GM18508 (cell line): ENCODE data around the gene ADIPOR2.
"Not testable (repeated sequence)": the region's sequence is repeated elsewhere in the genome, so short reads cannot be mapped to it uniquely, and the experiment has no call there.

Experiments
- ATAC-seq: cut with Tn5 transposase; IDR thresholded peaks from one replicate; pipeline ENCODE4 v1.9.1; 2021; ENCODE audit warnings: moderate number of reproducible peaks; ENCODE audit not compliant: insufficient read depth, unreplicated experiment

Gene ADIPOR2

GRCh38 chr12:1731019-1731687, 40.3 kb downstream of the ADIPOR2 start:
- no peak for ATAC-seq

DNA sequence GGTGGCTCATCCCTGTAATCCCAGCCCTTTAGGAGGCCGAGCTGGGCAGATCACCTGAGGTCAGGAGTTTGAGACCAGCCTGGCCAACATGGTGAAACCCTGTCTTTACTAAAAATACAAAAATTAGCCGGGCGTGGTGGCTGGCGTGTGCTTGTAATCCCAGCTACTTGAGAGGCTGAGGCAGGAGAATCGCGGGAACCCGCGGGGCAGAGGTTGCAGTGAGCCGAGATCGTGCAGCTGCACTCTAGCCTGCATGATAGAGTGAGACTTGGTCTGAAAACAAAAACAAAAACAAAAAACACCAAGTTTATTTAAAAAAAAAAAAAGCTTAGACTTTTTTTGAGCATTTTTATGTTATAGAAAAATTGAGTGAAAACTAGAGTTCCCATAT, 40.8 kb downstream of the ADIPOR2 start:
- not testable (repeated sequence) for ATAC-seq

GRCh38 chr12:1732914-1733313, 42.0 kb downstream of the ADIPOR2 start:
- ATAC-seq: no peak

DNA sequence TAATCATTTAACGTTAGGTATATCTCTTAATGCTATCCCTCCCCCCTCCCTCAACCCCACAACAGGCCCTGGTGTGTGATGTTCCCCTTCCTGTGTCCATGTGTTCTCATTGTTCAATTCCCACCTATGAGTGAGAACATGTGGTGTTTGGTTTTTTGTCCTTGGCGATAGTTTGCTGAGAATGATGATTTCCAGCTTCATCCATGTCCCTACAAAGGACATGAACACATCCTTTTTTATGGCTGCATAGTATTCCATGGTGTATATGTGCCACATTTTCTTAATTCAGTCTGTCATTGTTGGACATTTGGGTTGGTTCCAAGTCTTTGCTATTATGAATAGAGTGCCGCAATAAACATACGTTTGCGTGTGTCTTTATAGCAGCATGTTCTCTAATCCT, 42.8 kb downstream of the ADIPOR2 start:
- ATAC-seq: not testable (repeated sequence)

- ATAC-seq: no peak
Observed at GRCh38 chr12:1737652-1738286, 46.9 kb downstream of the ADIPOR2 start.

GRCh38 chr12:1738446-1738845, 47.6 kb downstream of the ADIPOR2 start:
- no peak for ATAC-seq

DNA sequence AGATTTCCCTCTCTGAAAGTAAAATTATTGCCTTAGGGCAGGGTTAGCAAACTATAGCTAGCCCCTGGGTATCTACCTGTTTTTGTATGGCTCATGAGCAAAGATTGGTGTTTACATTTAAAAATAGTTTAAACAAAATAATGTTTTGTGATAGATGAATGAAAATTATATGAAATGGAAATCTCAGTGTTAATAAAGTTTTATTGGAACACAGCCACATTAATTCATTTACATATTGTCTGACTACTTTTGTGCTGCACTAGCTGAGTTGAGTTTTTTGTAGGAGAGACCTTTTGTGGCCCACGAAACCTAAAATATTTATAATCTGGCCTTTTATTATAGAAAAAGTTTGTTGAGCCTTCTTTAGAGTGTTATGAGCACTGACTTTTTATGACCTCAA, 48.5 kb downstream of the ADIPOR2 start:
- no peak for ATAC-seq

DNA sequence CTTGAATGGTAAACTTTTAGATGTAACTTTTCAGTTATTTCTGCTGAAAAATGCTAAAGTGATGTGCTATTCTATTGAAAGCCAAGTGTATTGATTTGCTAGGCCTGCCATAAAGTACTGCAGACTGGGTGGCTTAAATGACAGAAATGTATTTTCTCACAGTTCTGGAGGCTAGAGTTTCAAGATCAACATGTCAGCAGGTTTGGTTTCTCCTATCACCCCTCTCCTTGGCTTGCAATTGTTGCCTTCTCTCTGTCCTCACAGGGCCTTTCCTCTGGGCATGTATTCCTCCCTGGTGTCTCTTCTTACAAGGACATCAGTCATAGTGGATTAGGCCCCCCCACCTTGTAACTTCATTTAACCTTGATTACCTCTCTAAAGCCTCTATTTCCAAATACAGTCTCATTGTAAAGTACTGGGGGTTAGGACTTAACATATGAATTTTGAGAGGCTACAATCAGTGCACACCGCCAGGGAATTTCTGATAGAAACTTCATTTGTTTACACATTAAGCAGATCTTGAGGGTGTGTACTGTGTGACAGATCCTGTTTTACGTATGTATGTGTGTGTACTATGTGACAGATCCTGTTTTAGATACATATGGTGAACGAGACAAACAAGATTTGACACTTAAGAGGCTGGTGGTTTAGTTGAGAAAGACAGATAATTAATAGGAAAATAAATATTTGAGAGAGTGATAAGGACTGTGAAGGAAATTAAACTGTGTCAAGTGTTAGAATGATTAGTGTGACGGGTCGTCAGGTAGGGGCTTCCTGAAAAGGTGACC, 49.5 kb downstream of the ADIPOR2 start:
- ATAC-seq: no peak

- ATAC-seq: no peak
Observed at GRCh38 chr12:1741154-1741949, 50.5 kb downstream of the ADIPOR2 start.

DNA sequence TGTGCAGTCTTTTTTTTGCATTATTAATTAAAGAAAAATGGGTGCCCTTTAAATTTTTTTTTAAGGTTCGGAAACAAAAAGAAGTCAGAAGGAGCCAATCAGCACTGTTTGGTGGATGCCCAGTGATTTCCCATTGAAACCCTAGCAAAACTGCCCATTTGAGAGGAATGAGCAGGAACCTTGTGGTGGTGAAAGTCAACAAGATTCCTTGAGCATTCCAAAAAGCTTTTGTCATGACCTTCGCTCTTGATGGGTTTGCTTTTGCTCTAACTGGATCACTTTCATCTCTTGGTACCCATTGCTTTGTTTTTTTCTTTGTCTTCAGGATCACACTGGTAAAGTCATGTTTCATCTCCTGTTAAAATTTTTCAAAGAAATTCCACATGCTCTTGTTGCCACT, 54.1 kb downstream of the ADIPOR2 start:
- ATAC-seq: no peak

GRCh38 chr12:1747609-1748008, 56.7 kb downstream of the ADIPOR2 start:
- ATAC-seq: no peak

DNA sequence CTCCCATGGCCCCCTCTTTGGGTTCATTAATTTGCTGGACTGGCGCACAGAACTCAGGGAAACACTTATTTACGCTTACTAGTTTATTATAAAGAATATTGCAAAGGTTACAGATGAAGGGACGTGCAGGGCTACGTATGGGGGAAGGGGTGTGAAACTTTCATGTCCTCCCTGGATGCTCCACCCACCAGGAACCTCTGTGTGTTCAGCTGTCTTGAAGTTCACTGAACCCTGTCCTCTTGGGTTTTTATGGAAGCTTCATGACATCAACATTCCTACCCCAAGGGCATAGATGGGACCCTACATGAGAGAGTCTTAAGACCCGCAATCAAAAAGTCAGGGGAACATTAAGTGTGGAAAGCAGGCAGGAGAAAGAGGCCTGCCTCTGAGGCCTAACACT, 58.1 kb downstream of the ADIPOR2 start:
- ATAC-seq: no peak

DNA sequence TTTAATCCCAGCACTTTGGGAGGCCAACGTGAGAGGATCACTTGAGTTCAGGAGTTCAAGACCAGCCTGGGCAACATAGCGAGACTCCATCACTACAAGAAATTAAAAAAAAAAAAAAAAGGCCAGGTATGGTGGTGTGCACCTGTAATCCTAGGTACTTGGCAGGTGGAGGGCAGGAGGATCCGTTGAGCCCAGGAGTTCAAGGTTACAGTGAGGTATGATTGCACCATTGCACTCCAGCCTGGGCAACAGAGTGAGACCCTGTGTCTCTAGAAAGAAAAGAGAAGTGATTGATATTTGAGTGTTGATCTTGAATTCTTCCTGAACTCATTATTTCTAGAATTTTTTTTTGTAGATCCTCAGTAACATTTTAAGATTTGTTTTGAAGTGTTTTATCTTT, 59.4 kb downstream of the ADIPOR2 start:
- ATAC-seq: no peak

GRCh38 chr12:1758376-1758775, 67.5 kb downstream of the ADIPOR2 start:
- ATAC-seq: no peak

DNA sequence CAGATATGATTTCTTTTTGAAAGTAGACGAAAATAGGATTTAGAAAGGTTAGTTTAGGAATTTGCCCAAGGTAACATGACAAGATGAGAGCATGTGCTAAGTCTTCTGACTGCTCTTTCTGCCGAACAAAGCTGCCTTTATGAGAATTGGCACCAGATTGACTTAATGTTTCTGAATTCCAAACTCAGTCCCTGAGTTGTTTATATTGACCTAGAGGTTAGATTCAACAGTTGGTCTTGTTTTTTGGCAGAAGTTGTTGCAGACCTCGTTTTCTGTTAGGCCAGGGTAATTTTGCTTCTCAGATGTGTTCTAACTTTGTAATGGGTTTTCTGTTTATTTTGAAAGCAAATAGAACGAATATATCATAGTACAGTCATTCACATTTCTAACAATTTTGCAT, 68.0 kb downstream of the ADIPOR2 start:
- ATAC-seq: no peak

- ATAC-seq: no peak
Observed at GRCh38 chr12:1760566-1761382, 69.9 kb downstream of the ADIPOR2 start.

DNA sequence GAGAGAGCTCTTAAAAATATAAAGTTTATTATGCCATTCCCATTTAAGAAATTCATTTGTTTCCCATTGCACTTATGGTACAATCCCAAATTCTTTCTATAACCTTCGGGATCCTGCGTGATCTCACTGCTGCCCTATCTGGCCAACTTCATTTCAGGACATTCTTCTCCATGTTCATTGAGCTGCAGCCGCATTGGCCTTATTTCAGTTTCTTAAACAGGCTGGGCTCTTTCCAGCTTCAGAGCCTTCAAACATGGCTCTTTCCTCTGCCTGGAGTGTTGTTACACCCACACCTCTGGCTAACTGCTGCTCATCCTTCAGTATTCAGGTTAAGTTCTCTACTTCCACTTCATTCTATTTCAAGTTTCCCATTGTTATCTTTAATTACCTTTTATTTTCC, 71.0 kb downstream of the ADIPOR2 start:
- no peak for ATAC-seq

- ATAC-seq: no peak
Observed at GRCh38 chr12:1763153-1763552, 72.3 kb downstream of the ADIPOR2 start.

GRCh38 chr12:1766110-1766509, 75.2 kb downstream of the ADIPOR2 start:
- ATAC-seq: no peak
